OCI-LY7 (cell line): Measurements from ENCODE around the gene IQSEC1. TPM values are rescaled to one million over a fixed set of nuclear protein-coding genes. Genes with fewer than 3 reads are reported as not detected.

Source experiments
- BruUV-seq: library from RNA; stranded (reverse); fragments of 400-500 nt; replicated peaks from 2 replicates; lab custom pipeline; 2021; lab: Mats Ljungman, UMichigan
- CTCF ChIA-PET: fragments of 300-600 bp; sonication (Branson Sonifier 250); formaldehyde crosslinking; loops from one replicate; lab custom pipeline; 2022; ENCODE audit warnings: antibody characterized with exemption; ENCODE audit not compliant: unreplicated experiment; lab: Charles Lee
- POLR2A ChIA-PET: fragments of 300-600 bp; sonication (Branson Sonifier 250); formaldehyde crosslinking; loops from one replicate; lab custom pipeline; 2022; ENCODE audit warnings: antibody characterized with exemption; lab: Charles Lee
- DNase-seq: peaks from one replicate; pipeline ENCODE4 v3.0.0-alpha.2; 2015; ENCODE audit warnings: low spot score
- H2AFZ ChIP-seq: fragments of 200-600 bp; sonication (generic), shearing (Covaris generic); 2 replicates; pipeline ENCODE4 v1.6.1; 2014; ENCODE audit warnings: mild to moderate bottlenecking, antibody characterized with exemption, low read length, moderate library complexity
- H3K27ac ChIP-seq: fragments of 200-600 bp; sonication (generic); 2 replicates; pipeline ENCODE4 v1.5.1; 2014; ENCODE audit warnings: mixed run types, low read depth, mild to moderate bottlenecking, moderate library complexity, low read length, inconsistent platforms; ENCODE audit not compliant: poor library complexity, severe bottlenecking
- H3K36me3 ChIP-seq: fragments of 200-600 bp; sonication (generic); 2 replicates; pipeline ENCODE4 v1.6.1; 2014; ENCODE audit warnings: mild to moderate bottlenecking, antibody characterized with exemption, low read length, moderate library complexity, mixed read lengths; ENCODE audit not compliant: insufficient read depth
- H3K4me1 ChIP-seq: fragments of 200-600 bp; sonication (generic); 2 replicates; pipeline ENCODE4 v1.5.1; 2014; ENCODE audit warnings: mild to moderate bottlenecking, low read length; ENCODE audit not compliant: insufficient read depth, poor library complexity, severe bottlenecking
- H3K4me2 ChIP-seq: fragments of 200-600 bp; sonication (generic); 2 replicates; pipeline ENCODE4 v1.6.1; 2014; ENCODE audit warnings: mild to moderate bottlenecking, low read length
- H3K4me3 ChIP-seq: fragments of 200-600 bp; sonication (generic); 2 replicates; pipeline ENCODE4 v1.5.1; 2014; ENCODE audit warnings: mild to moderate bottlenecking, low read depth, low read length; ENCODE audit not compliant: poor library complexity, severe bottlenecking
- H3K79me2 ChIP-seq: fragments of 200-600 bp; sonication (generic); 2 replicates; pipeline ENCODE4 v1.6.1; 2016; ENCODE audit warnings: low read depth, mild to moderate bottlenecking, low read length, moderate library complexity, mixed read lengths; ENCODE audit not compliant: insufficient read depth
- H3K9me2 ChIP-seq: fragments of 200-600 bp; sonication (generic); 2 replicates; pipeline ENCODE4 v1.6.1; 2016; ENCODE audit warnings: mild to moderate bottlenecking, low read length, mixed read lengths; ENCODE audit not compliant: insufficient read depth
- H3K9me3 ChIP-seq: fragments of 200-600 bp; sonication (generic); 2 replicates; pipeline ENCODE4 v1.6.1; 2014; ENCODE audit warnings: mild to moderate bottlenecking, mixed run types, low read length, mixed read lengths
- H4K20me1 ChIP-seq: fragments of 200-600 bp; sonication (generic); 2 replicates; pipeline ENCODE4 v1.6.1; 2014; ENCODE audit warnings: mild to moderate bottlenecking, antibody characterized with exemption, low read length, moderate library complexity, mixed read lengths; ENCODE audit not compliant: insufficient read depth
- CTCF ChIP-seq: fragments of 200-600 bp; sonication (generic); conservative IDR thresholded peaks from 2 replicates; pipeline ENCODE4 v1.5.1; 2014; ENCODE audit warnings: mild to moderate bottlenecking, antibody characterized with exemption, low read length, moderate library complexity, mixed read lengths
- EZH2phosphoT487 ChIP-seq: fragments of 200-600 bp; sonication (generic); IDR thresholded peaks from 2 replicates; pipeline ENCODE4 v1.6.1; 2018; ENCODE audit warnings: low read depth, borderline replicate concordance, mild to moderate bottlenecking, mixed run types, antibody characterized with exemption, low read length, moderate library complexity, mixed read lengths
- intact Hi-C: fragments of 100-400 bp; cut with micrococcal nuclease; formaldehyde crosslinking; loops from one replicate; pipeline ENCODE4 v1.10.0; 2022; ENCODE audit not compliant: unreplicated experiment
- total RNA-seq, 2 experiments: library from RNA; depleted of rRNA in 1 of 2; stranded (reverse); fragments of >200 nt in 1 of 2; shearing (Covaris generic) in 1 of 2; gene quantifications; 2 replicates each; pipeline ENCODE4 v1.2.3, GENCODE V29; 2014 to 2022

Gene IQSEC1
- total RNA-seq, 2 experiments from 2014 or later, result 25.2 to 70.1 TPM

- Histone ChIP-seq H4K20me1 (peaks cover 4% of the 10 kb centered on the region; the same call in 1 of the 2 replicates), H3K79me2 (peaks cover 29% of the 10 kb centered on the region; the same call in 1 of the 2 replicates), H3K4me1 (peaks cover 47% of the 10 kb centered on the region), H3K36me3 (peaks cover 9% of the 10 kb centered on the region), H2AFZ (no peak overlapping the region), H3K4me2 (peak overlapping the region; percentile 96), H3K4me3 (peak overlapping the region; percentile 69), H3K27ac (no peak overlapping the region), H3K9me3 (no peaks in the 10 kb centered on the region), H3K9me2 (no peaks in the 10 kb centered on the region)
- no peak for TF ChIP-seq CTCF
- TF ChIP-seq EZH2phosphoT487, result no peak
- POLR2A ChIA-PET, result no interaction called here
- no TSS peak for BruUV-seq
- CTCF ChIA-PET, result no interaction called here
- no peak for DNase-seq
- intact Hi-C loops, result loop anchor here (2.0 kb wide), 1 partner anchor 21 kb away; no protein-coding TSS in a partner anchor
Measured at GRCh38 chr3:12994357-12994606, 78.9 kb downstream of the IQSEC1 start.

- Histone ChIP-seq H3K27ac (no peak overlapping the region), H3K9me2 (no peaks in the 10 kb centered on the region), H3K9me3 (no peaks in the 10 kb centered on the region), H4K20me1 (peaks cover 5% of the 10 kb centered on the region; the same call in 1 of the 2 replicates), H3K4me1 (peaks cover 47% of the 10 kb centered on the region), H3K4me3 (peak overlapping the region; percentile 69), H3K4me2 (peak overlapping the region; percentile 96), H2AFZ (no peak overlapping the region), H3K79me2 (peaks cover 33% of the 10 kb centered on the region; the same call in 1 of the 2 replicates), H3K36me3 (peaks cover 9% of the 10 kb centered on the region)
- intact Hi-C loops, result loop anchor here (2.0 kb wide), 1 partner anchor 21 kb away; no protein-coding TSS in a partner anchor
- ChIA-PET CTCF (no interaction called here), POLR2A (no interaction called here)
- no peak for DNase-seq
- BruUV-seq, result no TSS peak
- no peak for TF ChIP-seq CTCF
- TF ChIP-seq EZH2phosphoT487, result no peak
Measured at GRCh38 chr3:12993517-12994356, 79.5 kb downstream of the IQSEC1 start.
